Measurements from ENCODE around the gene RPF1.
A peak's percentile ranks its signal among the peaks of the same experiment; 100 is the strongest.
"Not testable (repeated sequence)": the region's sequence is repeated elsewhere in the genome, so short reads cannot be mapped to it uniquely, and the experiment has no call there.

Gene RPF1

DNA sequence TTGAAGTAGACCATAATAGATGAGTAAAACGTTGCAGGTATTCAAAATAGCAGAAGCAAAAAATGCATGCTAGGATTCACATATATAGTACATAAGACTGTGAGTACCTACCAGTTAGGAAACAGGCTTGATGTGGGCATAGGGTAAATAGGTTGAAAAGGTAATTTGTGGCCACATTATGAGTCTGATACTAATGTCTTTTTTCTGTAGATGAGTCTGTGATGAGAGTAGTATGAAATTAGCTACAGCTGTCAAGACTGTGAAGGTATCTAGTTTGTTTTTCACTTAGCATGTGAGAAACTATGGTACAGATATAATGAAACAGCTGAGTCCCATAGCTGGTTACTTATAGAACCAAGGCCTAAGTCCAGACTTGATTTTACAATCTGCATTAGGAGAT, 14.7 kb downstream of the RPF1 start:
- DNase-seq, result no peak

DNA sequence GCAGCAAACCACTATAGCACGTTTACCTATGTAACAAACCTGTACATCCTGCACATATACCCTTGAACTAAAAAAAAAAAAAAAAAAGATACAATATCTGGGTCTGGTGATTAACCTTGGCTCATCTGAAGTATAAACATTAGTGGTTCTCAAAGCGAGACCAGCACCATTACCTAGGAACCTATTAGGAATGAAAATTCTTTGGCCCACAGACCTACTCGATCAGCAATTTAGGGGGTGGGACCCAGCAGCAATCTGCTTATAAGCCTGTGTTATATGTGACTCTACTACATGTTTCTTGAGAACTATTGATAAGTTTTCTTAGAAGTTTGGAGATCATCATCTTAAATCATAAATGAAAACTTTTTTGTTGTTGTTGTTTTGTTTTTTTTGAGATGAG, 17.4 kb downstream of the RPF1 start:
- no peak for DNase-seq

DNA sequence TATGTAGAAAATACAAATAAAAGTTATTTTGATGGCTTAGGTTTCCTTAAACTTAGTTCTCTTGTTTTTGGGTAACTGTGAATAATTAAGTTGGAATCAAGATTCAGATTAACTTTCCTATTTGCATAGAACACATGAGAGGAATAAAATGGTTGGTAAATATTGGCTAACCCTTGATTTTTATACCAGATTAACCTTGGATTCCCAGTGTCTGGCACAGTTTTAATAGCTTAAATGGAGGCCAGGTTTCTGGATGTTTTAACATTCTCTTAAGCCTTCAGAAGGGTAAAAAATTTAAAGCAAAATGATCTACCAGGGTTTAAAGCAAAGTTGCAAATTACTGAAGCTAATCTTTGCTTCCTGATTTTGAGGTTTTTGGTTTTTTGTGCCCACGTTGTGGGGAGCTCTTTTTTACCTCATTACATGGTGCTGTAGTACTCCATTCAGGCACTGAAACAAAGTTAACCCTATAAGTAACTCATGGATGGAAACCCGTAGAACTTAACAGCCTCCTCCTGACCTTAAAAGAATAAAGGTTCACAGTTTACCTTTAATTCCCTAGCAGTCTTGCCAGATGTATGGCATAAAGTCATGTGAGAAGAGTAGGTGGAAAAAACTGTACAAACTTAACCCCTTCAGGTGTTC, 18.7 kb downstream of the RPF1 start:
- no peak for DNase-seq

DNA sequence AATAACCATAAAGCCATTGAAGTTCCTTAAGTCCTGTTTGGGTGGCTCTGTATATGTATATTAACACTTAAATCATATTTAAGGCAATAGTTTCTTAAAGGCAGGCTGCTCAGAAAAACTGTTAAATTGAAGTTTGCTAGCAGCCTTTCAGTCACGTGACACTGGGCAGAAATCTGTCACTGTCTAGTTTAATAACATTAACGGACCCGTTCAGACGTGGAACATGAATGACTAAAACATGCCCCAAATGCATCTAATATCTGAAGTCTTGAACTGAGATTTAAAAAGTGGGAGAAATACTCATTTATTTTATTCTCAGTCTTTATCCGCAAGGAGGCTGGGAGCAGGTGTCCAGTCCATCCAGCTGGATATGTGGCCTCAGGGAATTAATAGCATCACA, 23.9 kb downstream of the RPF1 start:
- no peak for DNase-seq

DNA sequence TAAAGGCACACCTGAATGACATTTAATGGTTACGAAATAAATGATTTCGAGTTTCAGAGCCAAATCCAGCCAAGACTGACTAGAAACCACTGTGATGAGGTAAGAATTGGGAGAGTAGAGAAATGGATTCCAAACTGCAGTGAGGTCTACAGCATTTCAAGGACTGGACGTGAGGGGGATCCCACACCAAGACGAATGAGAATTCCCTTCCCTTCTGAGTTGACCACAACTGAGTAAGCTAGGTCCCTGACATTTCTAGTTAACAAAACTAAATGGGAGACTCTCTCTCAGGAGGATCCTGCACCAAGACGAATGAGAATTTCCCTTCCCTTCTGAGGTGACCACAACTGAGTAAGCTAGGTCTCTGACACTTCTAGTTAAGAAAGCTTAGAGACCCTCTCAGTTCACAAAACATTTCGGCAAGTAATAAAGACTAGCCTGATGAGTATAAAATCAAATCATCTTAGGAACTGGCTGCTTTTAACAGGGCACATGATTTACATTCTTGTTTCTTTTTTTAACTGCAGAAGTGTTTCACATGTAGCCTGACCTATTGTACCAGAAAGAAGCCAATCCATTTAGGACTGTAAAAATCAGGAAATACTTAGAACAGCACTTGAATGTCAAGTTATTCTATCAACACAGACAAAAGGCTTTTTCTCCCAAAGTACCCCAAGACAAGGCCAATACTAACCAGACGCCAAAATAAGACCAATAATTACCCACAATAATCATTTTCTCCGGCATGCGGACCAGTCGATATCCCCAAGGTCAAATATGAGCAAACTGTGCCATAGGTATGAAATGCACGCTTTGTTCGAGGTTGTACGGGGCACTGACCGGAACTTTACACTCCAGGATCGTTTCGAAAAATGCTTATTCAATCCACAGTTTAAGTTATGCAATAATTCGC, 25.8 kb downstream of the RPF1 start:
- no peak for DNase-seq

DNA sequence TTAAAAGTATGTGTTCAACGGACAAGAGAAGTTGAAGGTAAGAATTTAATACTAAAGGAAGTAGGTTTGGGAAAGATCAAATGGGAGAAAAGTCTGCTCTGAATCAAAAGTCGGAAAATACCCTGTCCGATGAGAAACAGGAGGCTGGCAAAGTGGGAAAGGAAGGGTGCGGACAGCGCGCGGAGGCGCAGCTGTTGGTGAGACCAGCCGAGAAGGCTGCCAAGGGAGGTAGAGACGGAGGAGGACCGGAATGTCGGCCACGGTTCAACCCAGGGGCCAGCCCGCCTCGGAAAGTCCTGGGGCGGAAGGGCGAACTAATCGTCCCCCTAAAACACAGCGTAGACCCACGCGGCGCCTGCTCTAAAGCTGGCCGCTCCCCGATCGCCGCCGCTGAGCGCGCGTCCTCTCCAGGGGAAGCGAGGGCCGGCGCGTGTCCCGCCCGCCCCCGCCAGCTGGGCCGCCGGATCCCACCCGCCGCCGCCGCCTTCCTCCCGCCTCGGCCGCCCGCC, 26.5 kb downstream of the RPF1 start:
- no peak for DNase-seq

DNA sequence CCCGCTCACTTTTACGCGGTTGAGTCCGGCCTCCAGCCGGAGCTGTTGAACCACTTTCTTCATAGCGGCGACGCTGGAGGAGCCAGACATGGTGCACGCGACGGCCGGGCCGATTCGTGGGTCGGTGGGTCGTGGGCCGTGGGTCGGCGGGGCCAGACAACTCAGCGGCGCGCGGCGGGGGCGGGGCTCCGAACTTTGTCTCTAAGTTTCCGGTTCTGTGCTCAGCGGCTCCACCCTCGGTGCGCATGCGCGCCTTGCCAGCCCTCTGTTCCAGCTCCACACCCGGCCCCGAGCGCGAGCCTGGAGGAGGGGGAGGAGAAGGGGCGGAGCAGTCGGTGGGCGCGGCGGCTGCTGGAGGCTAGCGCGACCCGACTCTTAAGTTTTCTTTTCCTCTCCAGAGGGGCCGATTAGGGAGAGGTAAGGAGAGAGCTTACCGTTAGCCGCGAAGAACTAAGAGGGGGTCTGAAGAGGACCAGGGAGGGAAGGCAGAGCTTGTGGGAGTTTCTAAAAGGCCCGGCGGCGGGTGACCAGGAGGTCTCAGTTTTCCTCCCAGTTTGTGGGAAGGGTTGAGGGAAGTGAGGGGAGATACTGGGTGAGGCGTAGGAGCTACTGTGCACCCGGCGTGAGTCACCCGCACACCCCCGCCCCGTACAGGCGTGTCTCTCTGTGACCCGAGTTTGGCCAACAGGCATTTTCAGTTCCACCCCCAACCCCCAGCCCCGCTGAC, 27.1 kb downstream of the RPF1 start, which contains the start of the genes GNG5 and SPATA1:
GNG5 (minus strand) TSS at position 580 of the 727 bp plus-strand sequence; CDS start at position 90, 490 bp downstream.
SPATA1 (plus strand) TSS at position 385 of the 727 bp plus-strand sequence. CDS start 9,974 bp downstream, outside the sequence.
- DNase-seq, result peak; percentile 97

DNA sequence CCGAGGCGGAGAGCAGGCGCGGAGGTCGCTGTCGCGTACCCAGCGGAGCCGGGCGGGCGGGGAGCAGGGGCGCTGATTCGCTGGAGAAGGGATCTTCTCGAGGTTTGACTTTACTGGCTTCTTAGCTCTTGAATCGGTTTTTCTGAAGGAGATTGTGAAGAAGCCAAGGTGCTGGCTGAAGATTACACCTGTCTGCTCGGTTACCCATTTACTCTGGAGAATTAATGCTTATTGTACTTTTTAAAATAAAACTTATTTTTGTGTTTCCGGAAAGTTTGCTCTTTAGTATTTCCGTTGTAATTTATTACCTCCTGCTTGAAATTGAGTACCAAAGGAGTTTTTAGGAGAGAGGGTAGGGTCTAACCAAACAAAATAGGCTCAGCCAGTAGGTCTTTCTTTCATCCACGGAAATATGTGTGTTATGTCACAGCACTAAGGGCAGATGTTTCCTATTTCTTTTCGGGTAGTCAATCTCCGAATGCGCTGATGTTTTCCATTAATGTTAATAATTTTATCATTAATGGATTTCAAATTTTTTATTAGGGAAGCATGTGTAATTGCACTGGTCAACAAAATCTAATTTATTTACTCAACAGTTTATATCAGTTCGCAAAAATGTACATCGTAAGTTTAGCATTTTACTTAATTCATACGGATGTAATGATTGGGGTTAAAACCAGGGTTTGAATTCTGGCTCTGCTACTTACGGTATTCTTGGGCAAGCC, 27.8 kb downstream of the RPF1 start:
- DNase-seq, result no peak

DNA sequence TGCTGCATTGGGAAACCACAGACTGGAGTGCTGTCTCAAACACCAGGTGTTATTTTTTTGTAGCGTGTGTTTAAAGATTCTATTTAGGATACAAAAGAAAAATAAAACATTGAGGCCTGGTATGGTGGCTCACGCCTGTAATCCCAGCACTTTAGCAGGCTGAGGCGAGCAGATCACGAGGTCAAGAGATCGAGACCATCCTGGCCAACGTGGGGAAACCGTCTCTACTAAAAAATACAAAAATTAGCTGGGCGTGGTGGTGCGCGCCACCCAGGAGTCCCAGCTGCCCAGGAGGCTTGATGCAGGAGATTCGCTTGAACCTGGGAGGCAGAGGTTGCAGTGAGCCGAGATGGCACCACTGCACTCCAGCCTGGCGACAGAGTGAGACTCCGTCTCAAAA, 28.8 kb downstream of the RPF1 start:
- DNase-seq, result not testable (repeated sequence)

DNA sequence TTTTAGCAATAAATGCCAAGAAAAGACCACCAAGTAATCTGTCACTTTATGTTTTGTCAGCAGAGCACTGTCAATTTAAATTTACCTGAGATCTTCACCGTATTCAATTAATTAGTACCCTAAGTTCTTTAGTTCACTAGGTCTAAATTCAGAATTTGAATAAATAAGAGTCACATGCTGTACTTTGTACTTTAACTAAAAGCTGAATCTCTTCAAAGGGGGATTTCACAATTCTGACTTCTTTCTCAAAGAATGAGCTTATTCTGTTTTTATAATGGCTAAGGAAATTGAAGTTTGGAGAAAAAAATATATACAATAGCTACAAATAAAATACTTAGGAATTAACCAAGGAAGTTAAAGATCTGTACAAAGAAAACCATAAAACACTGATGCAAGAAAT, 29.4 kb downstream of the RPF1 start:
- no peak for DNase-seq

DNA sequence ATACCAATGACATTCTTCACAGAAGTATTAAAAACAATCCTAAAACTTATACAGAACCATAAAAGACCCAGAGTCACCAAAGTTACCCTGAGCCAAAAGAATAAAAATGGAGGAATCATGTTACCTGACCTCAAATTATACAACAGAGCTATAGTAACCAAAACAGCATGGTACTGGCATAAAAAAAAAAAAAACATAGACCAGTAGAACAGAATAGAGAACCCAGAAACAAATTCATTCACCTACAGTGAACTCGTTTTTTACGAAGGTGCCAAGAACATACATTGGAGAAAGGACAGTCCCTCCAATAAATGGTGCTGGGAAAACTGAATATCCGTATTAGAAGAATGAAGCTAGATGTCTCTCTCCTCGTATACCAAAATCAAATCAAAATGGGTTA, 30.0 kb downstream of the RPF1 start:
- no peak for DNase-seq

DNA sequence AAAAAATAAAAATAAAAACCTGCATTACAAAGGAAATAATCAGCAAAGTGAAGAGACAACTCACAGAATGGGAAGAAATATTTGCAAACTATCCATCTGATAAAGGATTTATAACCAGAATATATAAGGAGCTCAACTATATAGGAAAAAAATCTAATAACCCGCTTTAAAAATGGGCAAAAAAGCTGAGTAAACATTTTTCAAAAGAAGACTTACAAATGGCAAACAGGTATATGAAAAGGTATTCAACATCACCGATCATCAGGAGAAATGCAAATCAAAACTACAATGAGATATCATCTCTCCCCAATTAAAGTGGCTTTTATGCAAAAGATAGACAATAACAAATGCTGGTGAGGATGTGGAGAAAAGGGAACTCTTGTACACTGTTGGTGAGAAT, 31.1 kb downstream of the RPF1 start:
- DNase-seq, result no peak

DNA sequence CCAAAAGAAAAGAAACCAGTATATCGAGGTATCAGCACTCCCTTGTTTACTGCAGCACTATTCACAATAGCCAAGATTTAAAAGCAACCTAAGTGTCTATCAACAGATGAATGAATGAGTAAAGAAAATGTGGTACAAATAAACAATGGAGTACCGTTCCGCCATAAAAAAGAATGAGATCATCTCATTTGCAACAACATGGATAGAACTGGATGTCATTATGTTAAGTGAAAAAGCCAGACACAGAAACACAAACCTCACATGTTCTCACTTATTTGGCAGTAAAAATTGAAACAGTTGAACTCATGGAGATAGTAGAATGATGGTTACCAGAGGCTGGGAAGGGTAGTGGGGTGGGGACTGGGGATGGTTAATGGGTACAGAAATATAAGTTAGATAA, 31.6 kb downstream of the RPF1 start:
- DNase-seq, result no peak

DNA sequence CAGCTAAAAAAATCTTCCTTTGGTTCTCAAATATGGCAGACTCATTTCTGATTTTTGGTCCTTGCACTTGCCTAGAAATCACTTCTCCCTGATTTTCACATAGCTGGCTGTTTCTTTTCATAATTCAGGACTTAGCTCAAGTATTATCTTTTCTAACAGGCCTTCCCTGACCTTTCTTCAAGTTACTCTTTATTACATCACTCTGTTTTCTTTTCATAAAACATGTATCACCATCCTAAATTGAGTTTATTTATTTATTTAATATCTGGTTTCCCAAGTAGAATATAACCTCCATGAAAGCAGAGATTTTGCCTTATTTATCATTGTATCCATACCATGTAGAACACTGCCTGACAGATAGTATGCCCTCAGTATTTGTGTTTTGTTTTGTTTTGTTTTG, 45.5 kb downstream of the RPF1 start:
- no peak for DNase-seq

DNA sequence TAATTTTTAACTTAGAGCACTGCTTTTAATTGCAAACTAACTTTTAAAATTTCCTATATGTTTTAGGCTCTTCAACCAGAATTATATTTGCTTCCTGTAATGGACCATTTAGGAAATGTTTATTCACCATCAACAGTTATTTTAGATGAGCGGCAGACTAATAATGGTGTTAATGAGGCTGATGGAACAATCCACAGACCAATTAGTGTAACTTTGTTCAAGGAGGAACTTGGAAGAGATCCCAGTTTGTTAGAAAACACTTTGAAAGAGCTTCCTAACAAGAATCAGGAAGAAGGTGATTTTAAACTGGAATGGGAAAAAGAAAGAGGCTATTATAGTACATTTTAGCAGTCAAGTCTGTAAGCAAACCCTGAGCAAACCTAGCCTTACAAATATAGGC, 46.7 kb downstream of the RPF1 start:
- no peak for DNase-seq

DNA sequence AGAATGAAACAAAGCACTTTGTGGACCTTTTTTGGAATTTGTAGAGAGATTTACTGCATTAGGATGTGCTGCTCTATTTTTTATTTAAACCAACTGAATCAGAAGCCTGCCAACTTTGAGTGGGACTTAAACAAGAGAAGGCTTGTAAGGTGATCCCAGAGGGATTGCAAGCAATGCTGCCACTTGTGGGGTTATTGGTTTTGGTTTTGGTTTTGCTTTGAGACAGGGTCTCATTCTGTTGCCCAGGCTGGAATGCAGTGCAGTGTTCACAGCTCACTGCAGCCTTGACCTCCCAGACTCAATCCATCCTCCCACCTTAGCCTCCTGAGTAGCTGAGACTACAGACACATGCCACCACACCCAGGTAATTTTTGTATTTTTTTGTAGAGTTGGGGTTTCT, 59.5 kb downstream of the RPF1 start:
- no peak for DNase-seq

DNA sequence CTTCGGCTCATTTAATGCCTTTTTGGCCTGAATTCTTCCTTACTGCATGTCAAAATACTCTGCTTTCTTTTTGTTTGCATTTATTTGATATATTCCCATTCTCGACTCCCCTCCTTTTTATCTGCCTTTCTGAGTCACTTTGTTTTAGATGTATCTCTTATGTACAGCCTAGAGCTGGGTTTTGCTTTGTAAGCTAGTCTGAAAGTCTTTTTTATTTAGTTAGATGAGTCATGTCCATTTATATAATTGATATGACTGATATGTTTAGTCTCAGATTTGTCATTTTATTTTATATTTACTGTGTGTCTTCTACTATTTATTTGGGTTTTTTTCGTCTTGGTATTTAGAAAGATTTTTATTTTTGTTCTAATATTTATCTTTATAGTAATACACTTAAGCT, 60.9 kb downstream of the RPF1 start:
- no peak for DNase-seq

DNA sequence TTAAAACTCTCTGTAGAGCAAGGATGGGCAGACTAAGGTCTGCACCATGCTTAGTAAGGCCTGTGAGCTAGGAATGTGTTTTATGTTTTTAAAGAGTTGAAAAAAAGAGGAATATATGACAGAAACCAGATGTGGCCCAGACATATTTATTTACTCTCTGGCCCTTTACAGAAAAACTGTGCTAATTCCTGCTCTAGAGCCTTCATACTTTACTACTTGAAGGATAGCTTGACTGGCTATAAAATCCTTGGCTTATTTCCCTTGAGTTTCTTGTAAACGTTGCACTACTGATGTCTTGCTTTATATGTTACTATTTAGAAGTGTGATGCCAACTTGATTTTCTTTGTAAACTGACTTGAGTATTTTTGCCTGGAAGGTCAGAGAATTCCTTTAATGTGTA, 61.7 kb downstream of the RPF1 start:
- DNase-seq, result no peak

DNA sequence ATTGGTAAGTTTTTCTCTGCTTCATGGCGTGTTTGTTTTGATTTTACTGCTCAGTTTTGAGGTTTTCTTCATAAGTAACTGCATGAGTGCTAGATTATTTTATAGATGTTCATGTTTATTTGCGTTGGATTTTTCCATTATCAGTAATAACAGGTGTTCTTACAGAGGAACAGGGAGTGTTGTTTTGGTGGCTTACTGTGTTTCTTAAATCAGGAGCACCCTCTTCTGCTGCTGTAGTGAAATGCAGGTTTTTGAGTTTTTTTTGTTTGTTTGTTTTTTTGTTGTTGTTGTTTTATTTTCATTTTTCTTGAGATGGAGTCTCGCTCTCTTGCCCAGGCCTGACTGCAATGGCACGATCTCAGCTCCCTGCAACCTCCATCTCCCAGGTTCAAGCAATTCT, 62.6 kb downstream of the RPF1 start:
- no peak for DNase-seq

Data from activated CD4-positive, CD25-positive, alpha-beta regulatory T cell treated with anti-CD3 and anti-CD28 coated beads, Interleukin-2, amount 50 U/mL, for 72 hours (primary cell).